K562 (cell line): ENCODE results near the gene HIF1AN. TPM values are rescaled to one million over a fixed set of nuclear protein-coding genes. Genes with fewer than 3 reads are reported as not detected.

Source experiments
- ATAC-seq: fragments of 200-7000 bp; cut with Tn5 transposase; 3 replicates; pipeline ENCODE4 v1.9.1; 2020; ENCODE audit warnings: moderate library complexity
- BruUV-seq: library from RNA; stranded (reverse); fragments of 400-500 nt; replicated peaks from 2 replicates; lab custom pipeline; 2021; lab: Mats Ljungman, UMichigan
- CTCF ChIA-PET: fragments of 300-600 bp; formaldehyde crosslinking; extraction: SDS; loops from one replicate; lab custom pipeline; 2021; ENCODE audit warnings: low intra/inter-chr PET ratio; lab: Yijun Ruan, JAX
- POLR2A ChIA-PET: fragments of 300-600, 350-650 bp; sonication (Branson Sonifier 250); formaldehyde crosslinking; extraction: SDS; loops from one replicate; lab custom pipeline; 2021; ENCODE audit warnings: antibody characterized with exemption, inconsistent platforms; lab: Yijun Ruan, JAX
- DNase-seq, 4 experiments: peaks; one replicate each; pipeline versions ENCODE4 v3.0.0 to v3.0.0-alpha.2; 2011 to 2018; ENCODE audit warnings: low spot score in 3 of 4, mixed read lengths in 3 of 4; ENCODE audit errors: extremely low read depth in 1 of 4
- FAIRE-seq: peaks from 2 replicates; lab custom pipeline; 2011; peaks lifted over from hg19 to GRCh38; lab: Jason Lieb, UNC
- H2AFZ ChIP-seq: 2 replicates; pipeline ENCODE4 v1.6.0; 2011; ENCODE audit warnings: low read depth, low read length, control low read depth, inconsistent platforms
- H3K27ac ChIP-seq: fragments of 200-600 bp; 3 replicates; pipeline ENCODE4 v1.8.0; 2011; ENCODE audit warnings: low read depth, mild to moderate bottlenecking, control low read depth, inconsistent platforms, low read length, moderate library complexity, mixed read lengths; ENCODE audit errors: extremely low read depth
- H3K27me3 ChIP-seq, 2 experiments: fragments of 300-600 bp in 1 of 2; 2 replicates in 1 of 2; 3 replicates in 1 of 2; pipeline versions ENCODE4 v1.6.0 to v1.8.0; 2011; ENCODE audit warnings: inconsistent platforms in 2 of 2, low read length in 2 of 2, mild to moderate bottlenecking in 1 of 2, mixed read lengths in 1 of 2, moderate library complexity in 1 of 2; ENCODE audit not compliant: control insufficient read depth in 2 of 2, insufficient read depth in 2 of 2
- H3K36me3 ChIP-seq: fragments of 300-600 bp; 3 replicates; pipeline ENCODE4 v1.8.0; 2011; ENCODE audit warnings: mild to moderate bottlenecking, low read length, inconsistent platforms; ENCODE audit not compliant: control insufficient read depth, insufficient read depth
- H3K4me1 ChIP-seq, 2 experiments: fragments of 200-600 bp in 1 of 2; replicated peaks in 1 of 2; 2 replicates in 1 of 2; 3 replicates in 1 of 2; pipeline versions ENCODE4 v1.5.1 to v1.8.0; 2011; ENCODE audit warnings: inconsistent platforms in 2 of 2, low read length in 2 of 2, mild to moderate bottlenecking in 1 of 2, mixed read lengths in 1 of 2, moderate library complexity in 1 of 2; ENCODE audit not compliant: control insufficient read depth in 2 of 2, insufficient read depth in 2 of 2
- H3K4me2 ChIP-seq: 2 replicates; pipeline ENCODE4 v1.6.1; 2011; ENCODE audit warnings: low read length, control low read depth, inconsistent platforms, mixed read lengths; ENCODE audit not compliant: insufficient read depth
- H3K4me3 ChIP-seq: fragments of 200-600 bp; sonication (generic), shearing (Covaris generic); 2 replicates; pipeline ENCODE4 v1.5.1; 2016; ENCODE audit warnings: control low read depth, inconsistent platforms
- H3K79me2 ChIP-seq: fragments of 200-600 bp; 3 replicates; pipeline ENCODE4 v1.8.0; 2011; ENCODE audit warnings: low read length, inconsistent platforms; ENCODE audit not compliant: control insufficient read depth, insufficient read depth
- H3K9ac ChIP-seq, 2 experiments: 2 replicates each; pipeline versions ENCODE4 v1.6.0 to v1.6.1; 2011; ENCODE audit warnings: low read depth in 2 of 2, low read length in 2 of 2, control low read depth in 1 of 2, inconsistent platforms in 1 of 2, mild to moderate bottlenecking in 1 of 2, mixed read lengths in 1 of 2; ENCODE audit not compliant: insufficient read depth in 1 of 2
- H3K9me1 ChIP-seq: one replicate; pipeline ENCODE4 v1.6.0; 2011; ENCODE audit warnings: inconsistent platforms, mild to moderate bottlenecking, low read length, moderate library complexity; ENCODE audit not compliant: control insufficient read depth, insufficient read depth
- H3K9me3 ChIP-seq: replicated peaks from 2 replicates; pipeline ENCODE4 v1.5.1; 2011; ENCODE audit warnings: low read depth, low read length, inconsistent platforms; ENCODE audit not compliant: control insufficient read depth, insufficient read depth
- H4K20me1 ChIP-seq: replicated peaks from 2 replicates; pipeline ENCODE4 v1.6.1; 2011; ENCODE audit warnings: low read length, inconsistent platforms, mixed read lengths; ENCODE audit not compliant: control insufficient read depth, insufficient read depth
- ATF4 ChIP-seq: fragments of 450-650 bp; formaldehyde crosslinking; IDR thresholded peaks from 2 replicates; pipeline ENCODE4 v1.4.0; 2022; ENCODE audit warnings: mild to moderate bottlenecking, moderate library complexity
- ATF6 ChIP-seq: sonication (generic); formaldehyde crosslinking; IDR thresholded peaks from 2 replicates; pipeline ENCODE4 v1.4.0; 2020; ENCODE audit warnings: mild to moderate bottlenecking, missing genetic modification reagents
- CHD2 ChIP-seq: IDR thresholded peaks from 2 replicates; pipeline ENCODE4 v1.6.1; 2011; ENCODE audit warnings: low read depth, low read length
- DIDO1 ChIP-seq: fragments of 450-650 bp; IDR thresholded peaks from 2 replicates; pipeline ENCODE4 v1.6.1; 2016; ENCODE audit warnings: low read depth, missing biosample characterization, missing genetic modification characterization
- GATA2 ChIP-seq: sonication (generic); formaldehyde crosslinking; IDR thresholded peaks from 2 replicates; pipeline ENCODE4 v1.4.0; 2020; ENCODE audit warnings: mild to moderate bottlenecking, missing genetic modification reagents
- MED1 ChIP-seq: sonication (generic); formaldehyde crosslinking; IDR thresholded peaks from 2 replicates; pipeline ENCODE4 v1.8.1; 2023; ENCODE audit warnings: missing genetic modification reagents, borderline replicate concordance
- POLR2AphosphoS2 ChIP-seq: IDR thresholded peaks from 2 replicates; pipeline ENCODE4 v1.6.1; 2012; ENCODE audit warnings: low read length, improper control_type of control experiment
- PRMT5 ChIP-seq: sonication (generic); formaldehyde crosslinking; IDR thresholded peaks from 2 replicates; pipeline ENCODE4 v1.5.0; 2020; ENCODE audit warnings: missing genetic modification reagents
- TFAP4 ChIP-seq: sonication (generic); formaldehyde crosslinking; IDR thresholded peaks from 2 replicates; pipeline ENCODE4 v1.8.0; 2022; ENCODE audit warnings: missing genetic modification reagents, mild to moderate bottlenecking, moderate library complexity, borderline replicate concordance
- ZNF175 ChIP-seq: fragments of 200-800 bp; sonication (Bioruptor generic); IDR thresholded peaks from 2 replicates; pipeline ENCODE4 v1.6.1; 2016; ENCODE audit warnings: low read depth, mild to moderate bottlenecking, missing genetic modification characterization, missing compliant biosample characterization
- ZNF551 ChIP-seq: fragments of 250-450 bp; sonication (Bioruptor Pico); IDR thresholded peaks from 2 replicates; pipeline ENCODE4 v1.5.0; 2021; ENCODE audit warnings: mild to moderate bottlenecking, moderate library complexity
- ZNF57 ChIP-seq: fragments of 450-650 bp; formaldehyde crosslinking; IDR thresholded peaks from 2 replicates; pipeline ENCODE4 v1.4.0; 2020; ENCODE audit warnings: mild to moderate bottlenecking, moderate library complexity
- ZNF780A ChIP-seq: fragments of 250-450 bp; sonication (Bioruptor Pico); IDR thresholded peaks from 2 replicates; pipeline ENCODE4 v1.5.0; 2021; ENCODE audit warnings: mild to moderate bottlenecking
- ZNF79 ChIP-seq: fragments of 250-450 bp; sonication (Bioruptor Pico); IDR thresholded peaks from 2 replicates; pipeline ENCODE4 v1.4.0; 2020; ENCODE audit warnings: low read depth, mild to moderate bottlenecking, moderate library complexity
- WGBS: fragments of 100-300 bp; shearing (Covaris generic); methylation state at CpG from one replicate; pipeline ENCODE4 v1.1.6; 2016; ENCODE audit warnings: low coverage, mixed read lengths; ENCODE audit not compliant: insufficient coverage; ENCODE audit errors: missing lambda C conversion rate; 5-methylcytosine and 5-hydroxymethylcytosine counted together
- in situ Hi-C: fragments of 300-500 bp; cut with MboI; formaldehyde crosslinking; loops from 4 replicates; pipeline ENCODE4 v1.15.0; 2018; ENCODE audit warnings: inconsistent platforms, mixed read lengths
- intact Hi-C: fragments of 100-400 bp; cut with micrococcal nuclease; formaldehyde crosslinking; loops from 2 replicates; pipeline ENCODE4 v1.14.2; 2022
- polyA plus RNA-seq, 8 experiments: library from polyadenylated mRNA; depleted of rRNA in 4 of 8; stranded (reverse) in 5 of 8; unstranded in 3 of 8; fragments of >200 nt; fragmentation: Nextera tagmentation in 2 of 8; fragmentation: Illumina TruSeq in 1 of 8; extraction: Ambion mirVana in 2 of 8; extraction: Trizol in 1 of 8; gene quantifications; 2 replicates each; pipeline versions ENCODE4 v1.2.1 to v1.2.3, GENCODE V29; 2011 to 2014; ENCODE audit warnings: inconsistent platforms in 1 of 8, missing spikeins in 1 of 8
- total RNA-seq, 7 experiments: library from RNA; depleted of rRNA in 6 of 7; stranded (reverse); fragments of >200 nt in 6 of 7; fragmentation: Illumina TruSeq in 2 of 7; extraction: Trizol in 2 of 7; gene quantifications; 2 replicates each; pipeline versions ENCODE4 v1.2.1 to v1.2.3, GENCODE V29; 2011 to 2021; ENCODE audit warnings: low replicate concordance in 1 of 7
- TF ChIP-seq, protein P1 (sequence below): fragments of 450-650 bp; IDR thresholded peaks from 2 replicates; pipeline ENCODE4 v1.6.1; 2014; ENCODE audit warnings: low read depth, mild to moderate bottlenecking, moderate library complexity, borderline replicate concordance

HIF1AN gene
- total and polyA plus RNA-seq, 9 of the 15 experiments (the other 6 are each of a cell fraction or from before 2014, with no cell fraction given), result 1.2 to 16.8 (median 6.9) TPM

DNA sequence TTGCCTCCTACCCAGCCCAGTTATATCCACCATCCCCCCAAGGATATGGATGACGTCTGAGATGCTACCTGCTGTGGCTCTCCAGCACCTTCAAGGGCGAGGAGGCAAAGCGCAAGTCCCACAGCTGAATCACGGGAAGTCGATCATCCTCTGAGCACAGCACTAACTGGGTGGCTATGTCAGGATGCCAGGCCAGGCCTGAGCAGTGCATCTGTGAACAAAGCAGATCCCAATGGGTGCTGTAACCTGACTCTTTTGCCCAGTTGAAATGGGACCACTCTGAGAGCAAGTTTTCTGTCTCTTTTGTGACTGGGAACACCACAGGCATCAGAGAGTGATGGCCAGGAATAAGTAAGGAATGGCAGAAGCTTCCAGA lies 28.4 kb upstream of the HIF1AN start (continued):
- no peak for TF ChIP-seq TFAP4 (CRISPR knock-in tag)

DNA sequence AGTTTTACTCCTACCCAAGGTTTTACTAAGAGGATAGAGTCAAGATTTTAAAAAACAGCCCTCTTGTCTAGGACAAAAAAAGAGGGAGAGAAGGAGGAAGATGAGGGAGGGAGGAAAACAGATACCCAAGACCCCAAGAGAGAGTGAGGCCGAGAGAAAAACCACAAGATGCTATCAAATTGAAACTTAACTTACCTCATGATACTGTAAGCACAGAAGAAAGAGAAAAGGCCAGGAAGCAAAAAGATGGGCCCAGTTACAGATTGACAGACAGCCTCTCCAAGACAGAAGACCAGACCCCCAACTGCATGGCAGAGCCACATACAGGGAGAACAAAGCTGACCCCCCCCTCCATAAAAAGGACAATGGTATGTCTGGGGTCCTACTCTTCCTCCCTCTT lies 27.5 kb upstream of the HIF1AN start:
- Histone ChIP-seq H3K4me3 (no peak overlapping the region), H3K79me2 (no peaks in the 10 kb centered on the region), H3K4me2 (no peak overlapping the region), H3K27ac (no peak overlapping the region), H4K20me1 (no peaks in the 10 kb centered on the region), H3K36me3 (no peaks in the 10 kb centered on the region), H3K4me1 (peaks cover 0 to 4% of the 10 kb centered on the region in 2 experiments; a peak in 2 of 5 replicates), H2AFZ (no peak overlapping the region), H3K9ac (no peak overlapping the region), H3K9me1 (no peaks in the 10 kb centered on the region), H3K9me3 (no peaks in the 10 kb centered on the region), H3K27me3 (no peaks in the 10 kb centered on the region)
- ChIA-PET POLR2A (interaction anchor here (0.8 kb wide), 1 partner anchor 633 kb away, joined by 3 read pairs; no protein-coding TSS in a partner anchor), CTCF (interaction anchor here (0.6 to 3.7 kb wide), 4 partner anchors 74 to 217 kb away, joined by 3 to 44 read pairs (median 6); no protein-coding TSS in a partner anchor)
- DNase-seq (no peak), FAIRE-seq (no peak), ATAC-seq (no peak)
- intact Hi-C loops, result loop anchor here (1.0 to 2.0 kb wide), 2 partner anchors 75 to 165 kb away; no protein-coding TSS in a partner anchor
- 0% methylated on average over 1 of the region's 1 CpG for WGBS
- in situ Hi-C loops, result loop anchor here (5.0 to 10.0 kb wide), 3 partner anchors 71 to 663 kb away; no protein-coding TSS in a partner anchor
- TF ChIP-seq, protein P1, sequence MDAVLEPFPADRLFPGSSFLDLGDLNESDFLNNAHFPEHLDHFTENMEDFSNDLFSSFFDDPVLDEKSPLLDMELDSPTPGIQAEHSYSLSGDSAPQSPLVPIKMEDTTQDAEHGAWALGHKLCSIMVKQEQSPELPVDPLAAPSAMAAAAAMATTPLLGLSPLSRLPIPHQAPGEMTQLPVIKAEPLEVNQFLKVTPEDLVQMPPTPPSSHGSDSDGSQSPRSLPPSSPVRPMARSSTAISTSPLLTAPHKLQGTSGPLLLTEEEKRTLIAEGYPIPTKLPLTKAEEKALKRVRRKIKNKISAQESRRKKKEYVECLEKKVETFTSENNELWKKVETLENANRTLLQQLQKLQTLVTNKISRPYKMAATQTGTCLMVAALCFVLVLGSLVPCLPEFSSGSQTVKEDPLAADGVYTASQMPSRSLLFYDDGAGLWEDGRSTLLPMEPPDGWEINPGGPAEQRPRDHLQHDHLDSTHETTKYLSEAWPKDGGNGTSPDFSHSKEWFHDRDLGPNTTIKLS, result no peak
- TF ChIP-seq GATA2 (CRISPR knock-in tag), result no peak
- no peak for TF ChIP-seq DIDO1 (tag)
- TF ChIP-seq MED1 (CRISPR knock-in tag), result no peak
- TF ChIP-seq ATF4 (CRISPR knock-in tag), result no peak
- no peak for TF ChIP-seq PRMT5 (CRISPR knock-in tag)
- no peak for TF ChIP-seq CHD2
- no peak for TF ChIP-seq POLR2AphosphoS2
- no peak for TF ChIP-seq ZNF175 (CRISPR knock-in tag)
- TF ChIP-seq ATF6 (CRISPR knock-in tag), result no peak
- TF ChIP-seq ZNF57 (CRISPR knock-in tag), result no peak
- no peak for TF ChIP-seq ZNF79
- no peak for TF ChIP-seq ZNF780A (CRISPR knock-in tag)
- TF ChIP-seq ZNF551, result no peak
- no TSS peak for BruUV-seq
